Stomach smooth muscle (tissue), 2 donors: ENCODE data around the gene FAAP20.
A peak's percentile ranks its signal among the peaks of the same experiment; 100 is the strongest.

Experiments
- H3K27ac ChIP-seq: one replicate; pipeline ENCODE4 v1.7.0; 2013; ENCODE audit warnings: mild to moderate bottlenecking, low read length, inconsistent platforms
- H3K27me3 ChIP-seq, 2 donors: one replicate each; pipeline ENCODE4 v1.7.0; 2013; ENCODE audit warnings: low read length in 2 of 2; ENCODE audit not compliant: insufficient read depth in 2 of 2, control insufficient read depth in 1 of 2
- H3K36me3 ChIP-seq, 2 donors: one replicate each; pipeline ENCODE4 v1.7.0; 2013; ENCODE audit warnings: low read length in 2 of 2; ENCODE audit not compliant: control insufficient read depth in 2 of 2, insufficient read depth in 2 of 2
- H3K4me1 ChIP-seq: one replicate; pipeline ENCODE4 v1.7.0; 2013; ENCODE audit warnings: low read length; ENCODE audit not compliant: control insufficient read depth, insufficient read depth
- H3K4me3 ChIP-seq, 2 donors: one replicate each; pipeline ENCODE4 v1.7.0; 2013; ENCODE audit warnings: low read length in 2 of 2
- H3K9ac ChIP-seq, 2 donors: one replicate each; pipeline ENCODE4 v1.7.0; 2013; ENCODE audit warnings: low read length in 2 of 2, mild to moderate bottlenecking in 1 of 2
- H3K9me3 ChIP-seq, 2 donors: one replicate each; pipeline ENCODE4 v1.7.0; 2013; ENCODE audit warnings: low read length in 2 of 2; ENCODE audit not compliant: control insufficient read depth in 2 of 2
- donor health status: healthy.
- donor health status: Pancreatic carcinoma.

FAAP20 gene

DNA sequence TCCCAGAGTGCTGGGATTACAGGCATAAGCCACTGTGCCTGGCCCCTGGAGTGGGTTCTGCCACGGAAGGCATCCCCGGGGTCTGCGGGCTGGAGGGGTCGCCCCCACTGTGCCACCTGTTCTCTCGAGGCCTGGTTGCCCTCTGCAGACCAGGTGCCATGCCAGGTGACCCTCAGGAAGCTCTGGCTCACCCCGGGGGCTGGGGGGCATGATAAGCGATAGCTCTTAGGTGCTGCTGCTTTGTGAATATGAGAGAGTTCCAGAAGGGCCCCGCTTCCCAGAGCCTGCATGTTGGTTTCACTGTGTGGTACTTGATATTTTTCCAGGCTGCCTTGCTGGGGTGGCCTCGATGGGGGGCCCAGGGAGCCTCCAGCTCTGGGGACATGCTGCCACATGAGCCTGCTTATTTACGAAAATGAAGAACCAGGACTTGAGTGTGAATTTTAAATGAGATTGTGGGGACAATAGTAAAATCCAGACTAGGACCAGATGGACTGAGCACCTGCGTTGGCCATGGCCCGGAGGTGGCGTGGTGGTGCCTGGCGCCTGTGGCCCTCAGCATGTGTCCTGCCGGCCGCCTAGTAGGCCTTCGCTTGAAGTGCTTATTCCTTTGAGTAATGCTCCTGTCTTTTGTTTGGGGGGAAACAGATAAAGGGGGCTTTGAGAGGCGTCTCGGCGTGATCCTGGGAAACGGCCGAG, 40.9 kb upstream of the FAAP20 start:
- H3K27me3 ChIP-seq: no peaks in the 10 kb centered on the region
- no peaks in the 10 kb centered on the region for H3K36me3 ChIP-seq
- peak overlapping the region; percentile 46 for H3K27ac ChIP-seq
- H3K9ac ChIP-seq: no peak overlapping the region
- H3K4me3 ChIP-seq: peak overlapping the region in 1 of 2 donors; percentile 8
- peaks cover 98% of the 10 kb centered on the region for H3K4me1 ChIP-seq
- no peaks in the 10 kb centered on the region for H3K9me3 ChIP-seq

DNA sequence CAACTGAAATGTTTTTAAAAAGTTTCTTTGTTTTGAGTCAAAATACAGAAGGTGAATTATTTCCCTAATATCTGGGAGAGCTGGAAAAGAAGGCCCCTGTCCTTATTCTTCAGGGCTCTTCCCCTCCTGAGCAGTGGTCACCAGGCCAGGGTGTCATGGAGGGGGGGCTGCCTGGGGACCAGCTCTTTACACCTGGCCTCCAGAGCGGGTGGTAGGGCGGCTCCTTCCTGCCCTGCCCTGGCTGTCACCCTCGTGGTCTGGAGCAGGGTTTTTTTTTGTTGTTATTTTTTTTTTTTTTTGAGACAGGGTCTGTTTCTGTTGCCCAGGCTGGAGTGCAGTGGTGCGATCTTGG, 40.2 kb upstream of the FAAP20 start:
- no peaks in the 10 kb centered on the region for H3K9me3 ChIP-seq

DNA sequence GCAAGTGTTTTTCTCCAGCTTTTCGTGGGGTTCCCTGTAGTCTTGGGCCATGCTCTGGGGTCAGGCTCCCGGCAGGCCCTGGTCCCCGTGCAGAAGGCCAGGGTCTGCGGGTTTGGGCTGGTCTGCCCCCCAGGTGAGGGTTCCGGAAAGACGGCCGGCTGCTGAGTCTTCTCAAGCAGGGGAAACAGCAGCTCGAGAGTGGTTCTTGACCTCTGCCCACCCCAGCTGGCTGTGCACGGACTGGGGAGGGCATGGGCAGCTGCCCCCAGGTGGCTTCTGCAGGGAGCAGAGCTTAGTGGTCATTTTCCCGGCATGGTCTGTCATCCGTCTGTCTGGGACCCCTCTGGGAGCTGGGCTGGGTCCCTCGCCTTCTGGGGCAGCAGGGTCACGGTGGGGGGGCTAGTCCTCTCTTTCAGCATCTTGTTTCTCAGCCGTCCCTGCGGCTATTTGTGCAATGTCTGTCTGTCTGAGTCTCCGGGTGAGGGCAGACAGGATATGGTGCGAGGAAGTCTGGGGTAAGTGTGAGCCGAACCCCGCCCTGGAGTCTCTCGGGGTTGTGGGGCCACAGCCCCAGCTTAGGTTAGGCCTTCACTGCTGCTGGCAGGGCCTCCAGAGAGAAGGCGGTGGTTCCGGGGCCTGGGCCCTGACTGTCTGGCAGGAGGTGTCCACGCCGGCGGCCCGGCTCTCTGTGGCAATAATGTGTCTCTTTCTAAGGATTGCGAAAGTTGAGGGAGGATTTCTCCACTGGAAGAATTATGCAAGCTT, 39.6 kb upstream of the FAAP20 start:
- Histone ChIP-seq H3K4me3 (peak overlapping the region; percentile 48 to 72), H3K36me3 (no peaks in the 10 kb centered on the region), H3K9ac (peak overlapping the region; percentile 55 to 63), H3K4me1 (peaks cover 97% of the 10 kb centered on the region), H3K27me3 (no peaks in the 10 kb centered on the region), H3K27ac (peak overlapping the region; percentile 87), H3K9me3 (no peaks in the 10 kb centered on the region)

More for the DNA sequence above, 40.2 kb upstream of the FAAP20 start:
- H3K9ac ChIP-seq: peak overlapping the region in 1 of 2 donors; percentile 63
- H3K36me3 ChIP-seq: no peaks in the 10 kb centered on the region
- H3K4me1 ChIP-seq: peaks cover 98% of the 10 kb centered on the region
- H3K4me3 ChIP-seq: peak overlapping the region in 1 of 2 donors; percentile 72
- H3K27me3 ChIP-seq: no peaks in the 10 kb centered on the region
- H3K27ac ChIP-seq: peak overlapping the region; percentile 46

DNA sequence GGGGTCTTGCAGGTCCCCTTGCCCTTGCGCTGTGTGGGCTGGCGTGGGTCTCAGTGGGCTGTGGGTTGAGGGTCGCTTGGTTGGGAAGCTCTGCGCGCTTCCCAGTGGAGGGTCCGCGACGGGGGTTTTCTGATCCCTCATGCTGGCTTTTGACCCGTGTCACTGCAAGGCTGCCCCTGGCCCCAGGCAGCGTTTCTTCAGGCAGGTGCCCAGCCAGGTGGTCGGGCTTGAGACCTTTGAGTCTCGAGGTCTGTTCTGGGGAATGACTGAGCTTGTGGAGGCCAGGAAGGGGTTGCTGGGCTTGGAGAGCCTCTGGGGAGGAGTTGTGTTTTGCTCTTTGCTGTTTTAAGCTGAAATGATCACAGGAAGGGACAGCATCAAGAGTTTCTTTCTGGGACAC, 38.9 kb upstream of the FAAP20 start:
- peak overlapping the region; percentile 48 to 72 for H3K4me3 ChIP-seq

DNA sequence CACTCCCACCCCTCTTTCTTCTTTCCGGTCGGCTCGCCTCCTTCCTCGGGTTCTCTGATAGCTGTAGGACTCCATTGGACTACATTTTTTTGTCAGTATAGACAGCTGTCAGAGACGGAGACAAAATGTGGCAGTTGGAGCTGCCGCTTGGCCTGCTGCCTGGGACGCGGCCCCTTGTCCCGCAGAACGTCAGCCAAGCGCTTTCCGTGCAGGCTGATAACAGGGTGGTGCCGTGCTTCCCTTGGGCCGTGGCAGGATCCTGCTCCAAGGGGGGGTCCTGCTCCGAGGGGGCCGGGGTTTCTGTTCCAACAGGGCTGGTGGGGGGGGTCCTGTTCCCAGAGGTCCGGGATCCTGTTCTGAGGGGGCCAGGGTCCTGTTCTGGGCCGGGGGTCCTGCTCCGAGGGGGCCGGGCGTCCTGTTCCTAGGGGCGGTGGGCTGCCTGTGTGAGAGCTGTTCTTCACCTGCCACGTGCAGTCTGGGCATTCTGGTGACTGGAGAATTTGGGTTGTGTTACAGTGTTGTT, 38.4 kb upstream of the FAAP20 start:
- peaks cover 85% of the 10 kb centered on the region for H3K4me1 ChIP-seq
- H3K36me3 ChIP-seq: no peaks in the 10 kb centered on the region
- peak overlapping the region; percentile 42 to 80 for H3K9ac ChIP-seq
- peak overlapping the region; percentile 87 for H3K27ac ChIP-seq
- no peaks in the 10 kb centered on the region for H3K9me3 ChIP-seq
- no peaks in the 10 kb centered on the region for H3K27me3 ChIP-seq
- peak overlapping the region; percentile 81 to 86 for H3K4me3 ChIP-seq

More for the DNA sequence above, 38.9 kb upstream of the FAAP20 start:
- H3K27me3 ChIP-seq: no peaks in the 10 kb centered on the region
- peak overlapping the region; percentile 87 for H3K27ac ChIP-seq
- no peaks in the 10 kb centered on the region for H3K36me3 ChIP-seq
- no peaks in the 10 kb centered on the region for H3K9me3 ChIP-seq
- peak overlapping the region; percentile 55 to 63 for H3K9ac ChIP-seq
- H3K4me1 ChIP-seq: peaks cover 90% of the 10 kb centered on the region

DNA sequence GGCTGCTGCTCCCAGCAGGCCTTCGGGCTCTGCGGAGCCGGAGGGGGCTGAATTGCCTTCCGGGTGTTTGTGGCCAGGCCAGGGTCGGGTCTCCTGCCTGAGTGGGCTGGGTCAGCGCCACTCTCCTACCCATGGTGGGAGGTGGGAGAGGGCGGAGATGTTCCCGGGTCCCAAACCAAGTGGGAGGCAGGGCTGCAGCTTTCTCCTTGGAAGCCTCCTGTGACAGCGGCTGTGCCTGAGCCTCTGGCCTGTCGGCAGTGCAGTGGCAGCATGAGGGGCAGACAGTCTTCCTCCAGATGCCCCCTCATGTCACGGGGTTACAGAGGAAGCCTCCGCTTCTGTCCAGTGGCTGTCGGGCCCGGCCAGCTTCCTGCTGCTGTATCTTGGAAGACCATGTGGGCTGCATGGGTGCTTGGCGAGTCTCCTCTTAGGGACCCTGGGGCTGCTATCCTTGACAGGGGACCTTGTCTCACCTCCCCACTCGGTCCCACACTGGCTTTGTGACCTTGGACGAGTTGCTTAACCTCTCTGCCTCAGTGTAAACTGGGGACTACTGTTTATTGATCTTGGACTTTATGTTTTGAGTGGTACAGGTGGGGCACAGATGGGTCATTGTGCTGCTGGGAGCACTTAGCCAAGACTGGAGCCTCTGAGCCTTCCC, 37.8 kb upstream of the FAAP20 start:
- Histone ChIP-seq H3K9ac (peak overlapping the region; percentile 42 to 80), H3K27me3 (no peaks in the 10 kb centered on the region), H3K4me3 (peak overlapping the region; percentile 81 to 86), H3K27ac (peak overlapping the region; percentile 87), H3K36me3 (no peaks in the 10 kb centered on the region), H3K4me1 (peaks cover 79% of the 10 kb centered on the region), H3K9me3 (no peaks in the 10 kb centered on the region)

DNA sequence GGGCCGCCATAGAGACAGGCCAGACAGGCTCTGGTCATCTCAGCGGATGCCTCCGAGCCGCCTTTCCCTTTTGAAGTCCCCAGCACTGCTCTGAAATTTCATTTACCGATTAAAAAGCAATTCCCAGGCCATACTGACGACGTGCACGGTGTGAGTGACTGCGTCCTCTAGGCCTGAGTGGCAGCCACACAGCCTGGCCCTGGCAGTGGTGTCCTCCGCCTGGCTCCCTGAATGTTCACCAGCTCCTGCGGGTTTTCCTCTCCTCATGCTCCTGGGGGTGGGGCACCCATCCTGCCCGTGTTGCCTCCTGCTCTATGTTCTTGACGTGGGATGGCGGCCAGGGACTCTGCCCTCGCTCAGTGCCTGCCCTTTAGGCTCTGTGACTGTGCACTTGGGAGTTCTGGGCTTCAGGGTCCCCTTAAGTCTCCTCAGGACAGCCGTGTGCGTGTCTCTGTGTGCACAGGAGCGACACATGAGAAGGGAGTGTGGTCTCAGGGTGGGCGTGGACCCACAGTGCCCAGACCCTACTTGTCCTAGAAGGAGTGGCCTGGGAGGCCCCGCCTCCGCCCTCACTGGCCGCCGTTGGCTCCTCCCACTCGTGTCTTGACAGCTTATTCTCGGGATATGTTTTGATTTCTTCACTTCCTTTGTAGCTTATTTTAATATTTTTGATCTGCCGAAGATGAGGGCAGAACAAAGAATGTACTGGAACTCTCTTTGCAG, 37.1 kb upstream of the FAAP20 start:
- Histone ChIP-seq H3K9ac (peak overlapping the region; percentile 68 to 80), H3K4me3 (peak overlapping the region; percentile 81 to 86), H3K27ac (peak overlapping the region; percentile 87), H3K36me3 (no peaks in the 10 kb centered on the region), H3K4me1 (peaks cover 73% of the 10 kb centered on the region), H3K27me3 (no peaks in the 10 kb centered on the region), H3K9me3 (no peaks in the 10 kb centered on the region)

DNA sequence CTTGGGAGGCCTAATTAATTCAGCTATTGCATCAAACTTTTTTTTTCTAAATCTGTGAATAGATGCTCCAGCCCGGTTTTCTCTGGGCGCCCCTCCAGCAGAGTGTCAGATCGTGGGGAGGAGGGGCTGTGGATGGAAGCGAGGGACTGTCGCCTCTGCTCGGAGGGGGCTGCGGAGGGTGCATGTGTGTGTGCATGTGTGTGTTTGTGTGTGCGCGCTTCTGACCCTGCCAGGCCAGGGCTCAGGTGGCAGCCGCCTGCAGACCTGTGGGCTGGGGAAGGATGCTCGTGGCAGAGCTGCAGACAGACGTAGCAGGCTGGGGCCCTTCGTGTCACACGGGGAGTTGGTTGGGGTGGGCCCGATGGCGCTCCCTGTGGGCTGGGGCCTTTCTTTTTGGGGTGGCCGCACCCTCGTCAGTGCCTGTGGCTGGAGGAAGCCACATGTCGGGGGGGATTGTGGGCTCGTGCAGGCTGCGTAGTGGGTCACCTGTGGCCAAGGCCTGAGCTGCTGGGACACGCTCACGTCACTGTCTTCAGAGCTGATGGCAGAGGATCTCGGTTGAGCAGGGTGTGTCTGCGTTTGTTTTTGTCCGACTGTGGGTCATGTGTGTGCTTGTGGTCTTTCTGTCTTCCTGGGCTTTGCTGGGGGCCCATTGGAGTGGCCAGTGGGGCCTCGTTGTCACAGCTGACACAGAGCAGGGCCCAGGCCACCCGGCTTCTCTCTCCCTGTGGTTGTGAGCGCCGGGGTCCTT, 36.4 kb upstream of the FAAP20 start:
- Histone ChIP-seq H3K36me3 (no peaks in the 10 kb centered on the region), H3K4me1 (peaks cover 69% of the 10 kb centered on the region), H3K9ac (peak overlapping the region; percentile 68 to 80), H3K9me3 (no peaks in the 10 kb centered on the region), H3K27me3 (no peaks in the 10 kb centered on the region), H3K4me3 (peak overlapping the region; percentile 81 to 86), H3K27ac (peak overlapping the region; percentile 87)

DNA sequence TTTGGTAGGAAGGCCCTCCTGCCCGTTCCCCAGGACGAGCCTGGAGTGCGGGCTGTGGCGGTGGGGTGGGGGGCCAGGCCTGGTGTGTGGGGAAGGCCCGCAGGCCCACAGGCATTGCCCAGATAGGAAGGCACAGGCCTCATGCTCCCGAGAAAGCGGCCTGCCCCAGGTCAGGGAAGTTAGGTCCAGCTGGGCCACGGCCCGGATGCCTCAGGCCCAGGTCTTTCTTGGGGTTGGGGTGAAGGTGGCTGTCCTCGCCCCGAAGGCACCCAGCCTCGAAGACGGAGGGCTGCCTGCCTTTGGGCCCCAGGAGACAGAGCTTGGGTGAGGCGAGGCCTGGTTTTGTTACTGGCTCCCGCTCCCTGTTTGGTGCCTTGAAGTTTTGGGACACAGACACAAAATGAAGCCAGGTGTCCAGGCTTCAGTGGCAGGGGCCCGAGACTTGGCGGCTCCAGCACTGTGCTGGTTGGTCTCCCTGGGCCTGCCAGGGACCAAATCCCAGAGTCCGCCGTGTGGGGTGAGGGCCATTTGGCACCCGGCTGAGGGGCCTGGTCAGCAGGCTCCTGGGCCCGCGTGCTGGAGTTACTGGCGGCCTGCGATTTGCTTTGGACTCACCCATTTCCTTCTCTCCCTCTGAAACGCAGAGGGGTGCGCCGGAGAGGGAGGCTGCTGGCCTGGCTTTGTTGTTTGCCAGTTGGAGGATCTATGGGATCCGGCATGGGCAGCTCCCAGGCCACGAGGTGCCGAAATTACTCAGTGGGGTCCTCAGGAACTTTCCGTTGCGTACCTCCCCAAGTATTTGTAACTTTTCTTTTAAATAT, 35.5 kb upstream of the FAAP20 start:
- no peaks in the 10 kb centered on the region for H3K9me3 ChIP-seq
- H3K27me3 ChIP-seq: no peaks in the 10 kb centered on the region
- peaks cover 61% of the 10 kb centered on the region for H3K4me1 ChIP-seq
- H3K9ac ChIP-seq: peak overlapping the region; percentile 76 to 80
- H3K27ac ChIP-seq: peak overlapping the region; percentile 87
- no peaks in the 10 kb centered on the region for H3K36me3 ChIP-seq
- H3K4me3 ChIP-seq: peak overlapping the region; percentile 81 to 86
